Stimulated activated CD4-positive, alpha-beta T cell treated with anti-CD3 and anti-CD28 coated beads, Interleukin-12 subunit alpha, Interleukin-12 subunit beta, amount 100 ng/mL, for 24 hours (primary cell): Measurements from ENCODE around the gene RNASEH2C.
A peak's percentile ranks its signal among the peaks of the same experiment; 100 is the strongest.
"Not testable (repeated sequence)": the region's sequence is repeated elsewhere in the genome, so short reads cannot be mapped to it uniquely, and the experiment has no call there.

ENCODE experiments used
- DNase-seq, 2 experiments: peaks; one replicate each; pipeline ENCODE4 v3.0.0-alpha.2; 2020; ENCODE audit warnings: low read depth in 2 of 2

The RNASEH2C gene

GRCh38 chr11:65716774-65717405, 3.7 kb downstream of the RNASEH2C start:
- no peak for DNase-seq

GRCh38 chr11:65716302-65716701, 4.3 kb downstream of the RNASEH2C start:
- no peak for DNase-seq

- no peak for DNase-seq
These were observed 6.2 kb downstream of the RNASEH2C start for GRCh38 chr11:65714433-65714832.

DNA sequence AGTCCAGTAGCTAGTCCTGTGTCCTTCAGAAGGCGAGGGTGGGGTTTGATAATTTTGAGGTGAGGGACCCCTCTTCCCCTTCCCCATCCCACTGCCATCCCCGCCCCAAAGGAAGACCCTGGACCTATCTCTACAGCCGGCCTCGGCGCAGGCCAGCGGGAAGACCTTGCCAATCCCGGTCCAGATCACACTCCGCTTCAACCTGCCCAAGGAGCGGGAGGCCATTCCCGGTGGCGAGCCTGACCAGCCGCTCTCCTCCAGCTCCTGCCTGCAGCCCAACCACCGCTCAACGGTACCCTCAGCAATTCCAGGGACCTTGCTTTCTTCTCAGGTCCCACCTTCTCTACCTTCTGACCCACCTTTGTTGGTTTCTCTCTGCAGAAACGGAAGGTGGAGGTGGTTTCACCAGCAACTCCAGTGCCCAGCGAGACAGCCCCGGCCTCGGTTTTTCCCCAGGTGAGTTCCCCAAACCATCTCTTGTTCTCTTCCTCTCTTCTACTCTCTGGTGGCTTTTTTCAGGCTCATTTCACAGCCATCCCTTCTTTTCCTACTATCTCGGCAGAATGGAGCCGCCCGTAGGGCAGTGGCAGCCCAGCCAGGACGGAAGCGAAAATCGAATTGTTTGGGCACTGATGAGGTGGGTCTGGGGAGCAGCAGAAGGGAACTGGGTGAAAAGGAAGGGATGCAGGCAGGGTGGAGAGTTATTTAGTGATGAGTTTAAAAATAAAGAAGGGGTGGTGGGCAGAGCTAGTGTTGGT, 7.2 kb downstream of the RNASEH2C start:
- no peak for DNase-seq

DNA sequence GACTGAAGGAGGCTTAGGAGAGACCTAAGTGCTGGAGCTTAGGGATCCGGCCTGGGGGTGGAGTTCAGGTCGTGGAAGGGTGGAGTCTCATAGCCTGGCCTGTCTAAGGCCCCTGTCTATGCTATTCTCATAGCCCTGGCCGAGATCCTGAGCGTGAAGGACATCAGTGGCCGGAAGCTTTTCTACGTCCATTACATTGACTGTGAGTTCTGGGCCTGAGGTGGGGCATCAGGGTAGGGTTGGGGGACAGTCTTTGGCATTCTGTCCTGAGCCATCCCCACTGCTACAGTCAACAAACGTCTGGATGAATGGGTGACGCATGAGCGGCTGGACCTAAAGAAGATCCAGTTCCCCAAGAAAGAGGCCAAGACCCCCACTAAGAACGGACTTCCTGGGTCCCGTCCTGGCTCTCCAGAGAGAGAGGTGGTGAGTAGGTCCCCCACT, 7.9 kb downstream of the RNASEH2C start:
- DNase-seq = no peak

DNA sequence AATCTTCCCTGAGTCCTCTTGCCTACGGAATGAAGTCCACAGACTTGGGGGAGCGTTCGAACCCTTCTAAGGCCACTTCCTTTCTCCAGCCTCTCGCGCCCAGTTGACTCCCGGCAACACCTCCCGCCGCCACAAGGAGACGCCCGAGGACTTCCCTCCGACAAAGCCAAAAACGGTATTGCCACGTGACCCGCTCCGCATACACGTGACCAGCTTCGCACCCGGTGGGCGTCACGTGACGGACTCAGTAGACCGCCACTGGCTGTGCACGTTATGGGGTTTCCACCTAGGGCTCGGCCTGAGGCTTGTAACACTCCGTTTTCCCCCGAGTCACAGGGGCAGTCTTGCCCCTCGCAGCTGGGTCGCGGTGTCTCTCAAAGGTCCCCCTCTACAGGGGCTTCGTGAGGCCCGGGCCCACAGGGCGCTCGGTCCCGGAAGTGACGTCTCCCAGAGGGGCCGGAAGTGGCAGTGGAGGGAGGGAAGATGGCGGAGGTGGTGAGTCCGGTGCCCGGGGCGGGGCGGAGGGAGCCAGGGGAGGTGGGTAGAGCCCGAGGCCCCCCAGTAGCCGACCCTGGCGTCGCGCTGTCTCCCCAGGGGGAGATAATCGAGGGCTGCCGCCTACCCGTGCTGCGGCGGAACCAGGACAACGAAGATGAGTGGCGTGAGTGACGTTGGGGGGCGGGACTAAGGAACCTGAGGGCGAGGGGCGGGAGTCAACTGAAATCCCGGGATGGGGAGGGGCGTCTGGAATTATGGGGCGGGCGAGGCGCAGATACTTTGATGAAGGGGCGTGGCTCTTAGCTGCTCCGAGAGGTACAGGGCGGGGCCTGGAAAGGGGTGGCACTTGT, 8.6 kb downstream of the RNASEH2C start, which contains the start of gene KAT5:
Gene KAT5 (plus strand): TSS at position 468 of the 848 bp plus-strand sequence. CDS start 16 bp downstream, at position 484.
- DNase-seq = peak; percentile 96 to 99

DNA sequence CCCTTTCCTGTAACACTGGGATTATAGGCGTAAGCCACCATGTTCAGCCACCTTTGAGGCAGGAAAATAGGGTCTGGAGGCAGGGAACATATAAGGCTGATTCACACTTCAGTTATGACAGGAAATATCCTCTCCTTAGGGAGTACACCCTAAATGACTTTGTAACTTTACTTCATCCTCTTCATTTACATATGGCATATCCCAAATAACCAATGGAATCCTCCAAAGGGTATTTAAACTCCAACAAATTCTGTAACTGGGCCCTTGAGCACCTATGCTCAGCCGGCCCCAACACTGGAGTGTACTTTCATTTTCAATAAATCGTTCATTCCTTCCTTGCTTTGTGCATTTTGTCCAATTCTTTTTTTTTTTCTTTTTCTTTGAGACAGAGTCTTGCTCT, 10.2 kb downstream of the RNASEH2C start:
- no peak for DNase-seq

DNA sequence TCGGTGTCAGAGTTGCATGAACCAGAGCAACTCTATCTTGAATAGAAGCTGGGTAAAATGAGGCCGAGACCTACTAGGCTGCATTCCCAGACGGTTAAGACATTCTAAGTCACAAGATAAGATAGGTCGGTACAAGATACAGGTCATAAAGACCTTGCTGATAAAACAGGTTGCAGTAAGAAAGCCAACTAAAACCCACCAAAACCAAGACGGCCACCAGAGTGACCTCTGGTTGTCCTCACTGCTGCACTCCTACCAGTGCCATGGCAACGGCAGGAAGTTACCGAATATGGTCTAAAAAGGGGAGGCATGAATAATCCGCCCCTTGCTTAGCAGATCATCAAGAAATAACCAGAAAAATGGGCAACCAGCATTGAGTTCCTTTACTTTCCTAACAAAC, 10.9 kb downstream of the RNASEH2C start:
- no peak for DNase-seq

GRCh38 chr11:65708451-65708850, 12.1 kb downstream of the RNASEH2C start:
- no peak for DNase-seq

- DNase-seq = not testable (repeated sequence)
These were observed 13.6 kb downstream of the RNASEH2C start for GRCh38 chr11:65707002-65707401.

GRCh38 chr11:65706303-65706763, 14.3 kb downstream of the RNASEH2C start:
- DNase-seq = peak; percentile 48 to 76

- no peak for DNase-seq
These were observed 16.8 kb downstream of the RNASEH2C start for GRCh38 chr11:65703846-65704245.

DNA sequence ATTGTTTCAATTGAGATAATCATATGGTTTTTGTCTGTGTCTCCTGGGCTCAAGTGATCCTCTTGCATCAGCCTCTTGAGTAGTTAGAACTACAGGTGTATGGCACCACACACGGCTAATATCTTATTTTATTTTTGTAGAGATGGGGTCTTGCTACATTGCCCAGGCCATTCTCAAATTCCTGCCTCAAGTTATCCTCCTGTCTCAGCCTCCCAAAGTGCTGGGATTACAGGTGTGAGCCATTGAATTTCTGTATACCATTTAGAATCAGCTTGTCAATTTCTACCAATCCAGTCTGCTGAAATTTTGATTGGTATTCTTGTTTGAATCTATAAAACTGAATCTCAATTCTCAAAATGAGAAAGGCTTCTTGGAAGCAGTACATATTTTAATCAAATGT, 18.9 kb downstream of the RNASEH2C start:
- DNase-seq = no peak

DNA sequence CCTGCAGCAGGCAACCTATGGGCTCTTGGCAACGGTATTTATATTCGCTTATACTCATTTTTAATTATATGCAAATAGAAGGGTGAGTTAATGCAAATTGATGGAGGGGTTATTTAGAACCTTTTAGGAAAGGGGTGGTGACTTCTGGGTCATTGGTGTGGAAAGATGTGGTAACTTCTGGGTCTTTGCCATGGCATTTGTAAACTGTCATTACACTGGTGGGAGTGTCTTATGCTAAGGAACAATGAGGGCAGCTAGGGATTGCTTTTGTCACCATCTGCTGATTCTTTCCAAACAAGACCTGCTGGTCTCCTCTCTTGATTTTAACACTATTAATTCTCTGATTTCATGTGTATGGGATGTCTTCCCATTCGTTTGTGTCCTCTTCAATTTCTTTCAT, 20.2 kb downstream of the RNASEH2C start:
- no peak for DNase-seq

GRCh38 chr11:65699306-65699705, 21.3 kb downstream of the RNASEH2C start:
- DNase-seq = no peak

GRCh38 chr11:65698205-65698604, 22.4 kb downstream of the RNASEH2C start:
- no peak for DNase-seq

- no peak for DNase-seq
These were observed 23.6 kb downstream of the RNASEH2C start for GRCh38 chr11:65696802-65697552.

DNA sequence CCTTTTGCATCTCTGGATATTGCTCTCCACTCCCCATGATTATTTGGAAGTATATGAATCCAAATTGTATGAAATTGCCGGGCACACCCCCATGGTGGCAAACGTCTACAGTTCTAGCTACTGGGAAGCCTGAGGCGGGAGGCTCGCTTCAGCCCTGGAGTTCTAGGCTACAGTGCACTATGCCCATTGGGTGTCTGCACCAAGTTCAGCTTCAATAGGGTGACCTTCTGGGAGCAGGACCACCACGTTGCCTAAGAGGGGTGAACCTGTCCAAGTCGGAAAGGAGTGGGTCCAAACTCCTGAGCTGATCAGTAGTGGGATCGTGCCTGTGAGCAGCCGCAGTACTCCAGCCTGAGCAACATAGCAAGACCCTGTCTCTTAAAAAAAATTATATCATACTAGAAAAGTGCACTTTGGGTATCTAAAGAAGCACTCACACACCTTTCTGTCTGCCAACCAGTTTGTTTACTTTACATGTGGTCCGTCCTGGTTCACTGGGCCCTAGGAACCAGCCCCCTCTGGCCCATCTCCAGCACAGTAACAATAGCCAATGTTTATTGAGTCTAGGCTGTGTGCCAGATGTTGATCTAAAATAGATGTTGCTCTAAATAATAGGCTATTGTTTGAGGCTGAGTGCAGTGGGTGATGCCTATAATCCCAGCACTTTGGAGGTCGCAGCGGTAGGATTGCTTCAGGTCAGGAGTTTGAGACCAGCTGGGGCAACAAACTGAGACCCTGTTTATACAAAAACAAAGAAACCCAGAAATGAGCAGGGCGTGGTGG, 24.9 kb downstream of the RNASEH2C start:
- no peak for DNase-seq

DNA sequence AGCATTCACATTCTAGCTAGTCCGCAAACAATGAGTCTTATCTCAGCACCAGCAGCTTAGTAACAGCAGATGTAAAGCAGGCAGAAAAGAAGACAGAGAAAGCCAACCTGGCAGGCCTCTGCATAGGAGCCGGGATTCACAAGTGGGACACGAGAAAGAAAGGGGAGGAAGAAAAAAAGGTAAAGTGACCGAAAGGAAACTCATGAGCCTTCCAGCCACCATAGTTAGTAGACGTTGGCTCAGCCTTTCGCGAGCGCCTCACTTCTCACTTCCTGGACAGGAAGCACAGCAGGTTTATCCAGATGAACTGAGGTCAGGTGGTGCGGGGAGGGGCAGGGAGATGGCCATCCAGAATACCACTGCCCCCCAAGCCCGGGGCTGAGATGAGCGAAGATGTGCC, 28.2 kb downstream of the RNASEH2C start:
- DNase-seq = no peak

- not testable (repeated sequence) for DNase-seq
These were observed 28.8 kb downstream of the RNASEH2C start for GRCh38 chr11:65691847-65692246.

DNA sequence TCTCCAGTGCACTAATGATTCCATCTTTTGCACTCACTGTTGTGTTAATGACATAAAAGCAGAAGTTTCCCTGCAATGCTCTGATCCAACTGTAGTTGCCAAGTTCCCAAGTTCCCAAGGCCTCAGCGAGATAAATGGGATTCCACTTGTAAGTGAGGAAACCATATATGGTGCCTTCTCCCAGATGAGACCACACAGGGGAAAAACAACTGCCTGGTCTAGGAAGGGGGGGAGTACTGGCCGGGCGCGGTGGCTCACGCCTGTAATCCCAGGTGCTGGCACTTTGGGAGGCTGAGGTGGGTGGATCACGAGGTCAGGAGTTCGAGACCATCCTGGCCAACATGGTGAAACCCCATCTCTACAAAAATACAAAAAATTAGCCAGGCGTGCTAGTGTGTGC, 34.6 kb downstream of the RNASEH2C start:
- DNase-seq = no peak
